Central memory CD8-positive, alpha-beta T cell (primary cell): ENCODE data around the gene VAV1.
A peak's percentile ranks its signal among the peaks of the same experiment; 100 is the strongest.

Source experiments
- ATAC-seq: fragments of 150-1000 bp; cut with Tn5 transposase; replicated peaks from 2 replicates; pipeline ENCODE4 v1.10.0; 2022; ENCODE audit warnings: mild to moderate bottlenecking, moderate FRiP score, moderate number of reproducible peaks; ENCODE audit not compliant: poor library complexity, severe bottlenecking; ENCODE audit errors: extremely low read depth
- DNase-seq, 2 donors: peaks; one replicate each; pipeline ENCODE4 v3.0.0; 2021; ENCODE audit warnings: low spot score in 2 of 2
- H3K27ac Mint-ChIP-seq: one replicate; pipeline ENCODE4 v1.8.0; 2022; ENCODE audit warnings: low read depth, mild to moderate bottlenecking, moderate library complexity, mixed read lengths
- H3K27me3 Mint-ChIP-seq: one replicate; pipeline ENCODE4 v1.8.0; 2022; ENCODE audit warnings: mixed read lengths
- H3K36me3 Mint-ChIP-seq: one replicate; pipeline ENCODE4 v1.8.0; 2022; ENCODE audit warnings: mild to moderate bottlenecking, moderate library complexity, mixed read lengths; ENCODE audit not compliant: insufficient read depth
- H3K4me1 Mint-ChIP-seq: one replicate; pipeline ENCODE4 v1.8.0; 2022; ENCODE audit warnings: mixed read lengths
- H3K4me3 Mint-ChIP-seq: one replicate; pipeline ENCODE4 v1.8.0; 2022; ENCODE audit warnings: mild to moderate bottlenecking, moderate library complexity, mixed read lengths
- H3K9me3 Mint-ChIP-seq: one replicate; pipeline ENCODE4 v1.8.0; 2022; ENCODE audit warnings: mixed read lengths

The VAV1 gene

GRCh38 chr19:6808494-6808893 lies 36.0 kb downstream of the VAV1 start:
- Mint-ChIP-seq H3K9me3 (no peaks in the 10 kb centered on the region), H3K4me1 (peaks cover 63% of the 10 kb centered on the region), H3K4me3 (no peak overlapping the region), H3K27me3 (no peaks in the 10 kb centered on the region), H3K27ac (no peak overlapping the region), H3K36me3 (peaks cover 12% of the 10 kb centered on the region)
- no peak for ATAC-seq
- DNase-seq = no peak

- H3K27ac Mint-ChIP-seq = peak overlapping the region; percentile 8
- peaks cover 61% of the 10 kb centered on the region for H3K4me1 Mint-ChIP-seq
- ATAC-seq (no peak), DNase-seq (no peak)
- H3K27me3 Mint-ChIP-seq = no peaks in the 10 kb centered on the region
- peaks cover 12% of the 10 kb centered on the region for H3K36me3 Mint-ChIP-seq
- peak overlapping the region; percentile 8 for H3K4me3 Mint-ChIP-seq
- H3K9me3 Mint-ChIP-seq = no peaks in the 10 kb centered on the region
These were observed 36.8 kb downstream of the VAV1 start for GRCh38 chr19:6809262-6809661.

GRCh38 chr19:6811378-6811777 lies 38.9 kb downstream of the VAV1 start:
- H3K27ac Mint-ChIP-seq = no peak overlapping the region

GRCh38 chr19:6811906-6812305 lies 39.4 kb downstream of the VAV1 start:
- Mint-ChIP-seq H3K4me3 (no peak overlapping the region), H3K9me3 (no peaks in the 10 kb centered on the region), H3K27ac (peak overlapping the region; percentile 71), H3K27me3 (no peaks in the 10 kb centered on the region), H3K4me1 (peaks cover 57% of the 10 kb centered on the region), H3K36me3 (peaks cover 14% of the 10 kb centered on the region)
- ATAC-seq = no peak
- DNase-seq = no peak

More at GRCh38 chr19:6811378-6811777, 38.9 kb downstream of the VAV1 start:
- no peaks in the 10 kb centered on the region for H3K9me3 Mint-ChIP-seq
- ATAC-seq (no peak), DNase-seq (no peak)
- H3K4me1 Mint-ChIP-seq = peaks cover 60% of the 10 kb centered on the region
- no peak overlapping the region for H3K4me3 Mint-ChIP-seq
- peaks cover 13% of the 10 kb centered on the region for H3K36me3 Mint-ChIP-seq
- H3K27me3 Mint-ChIP-seq = no peaks in the 10 kb centered on the region

- peaks cover 58% of the 10 kb centered on the region for H3K4me1 Mint-ChIP-seq
- H3K4me3 Mint-ChIP-seq = no peak overlapping the region
- no peaks in the 10 kb centered on the region for H3K27me3 Mint-ChIP-seq
- DNase-seq = no peak
- H3K36me3 Mint-ChIP-seq = peaks cover 12% of the 10 kb centered on the region
- peak overlapping the region; percentile 71 for H3K27ac Mint-ChIP-seq
- no peaks in the 10 kb centered on the region for H3K9me3 Mint-ChIP-seq
- no peak for ATAC-seq
These were observed 40.1 kb downstream of the VAV1 start for GRCh38 chr19:6812612-6813011.

- DNase-seq = no peak
- H3K36me3 Mint-ChIP-seq = peaks cover 12% of the 10 kb centered on the region
- no peak overlapping the region for H3K4me3 Mint-ChIP-seq
These were observed 41.2 kb downstream of the VAV1 start for GRCh38 chr19:6813659-6814058.

GRCh38 chr19:6817179-6817578 lies 44.7 kb downstream of the VAV1 start:
- DNase-seq (no peak), ATAC-seq (no peak)
- no peak overlapping the region for H3K4me3 Mint-ChIP-seq
- H3K9me3 Mint-ChIP-seq = peaks cover 5% of the 10 kb centered on the region
- H3K27me3 Mint-ChIP-seq = no peaks in the 10 kb centered on the region
- no peak overlapping the region for H3K27ac Mint-ChIP-seq
- H3K4me1 Mint-ChIP-seq = peaks cover 35% of the 10 kb centered on the region
- peaks cover 20% of the 10 kb centered on the region for H3K36me3 Mint-ChIP-seq

More at GRCh38 chr19:6813659-6814058, 41.2 kb downstream of the VAV1 start:
- H3K9me3 Mint-ChIP-seq = no peaks in the 10 kb centered on the region
- peak overlapping the region; percentile 71 for H3K27ac Mint-ChIP-seq
- no peak for ATAC-seq
- H3K27me3 Mint-ChIP-seq = no peaks in the 10 kb centered on the region
- H3K4me1 Mint-ChIP-seq = peaks cover 61% of the 10 kb centered on the region

GRCh38 chr19:6818246-6818645 lies 45.7 kb downstream of the VAV1 start:
- peak overlapping the region; percentile 33 for H3K27ac Mint-ChIP-seq
- peaks cover 29% of the 10 kb centered on the region for H3K4me1 Mint-ChIP-seq
- peaks cover 5% of the 10 kb centered on the region for H3K9me3 Mint-ChIP-seq
- ATAC-seq (no peak), DNase-seq (no peak)
- H3K27me3 Mint-ChIP-seq = no peaks in the 10 kb centered on the region
- peaks cover 17% of the 10 kb centered on the region for H3K36me3 Mint-ChIP-seq
- no peak overlapping the region for H3K4me3 Mint-ChIP-seq

GRCh38 chr19:6819323-6819722 lies 46.8 kb downstream of the VAV1 start:
- Mint-ChIP-seq H3K9me3 (peaks cover 5% of the 10 kb centered on the region), H3K27me3 (no peaks in the 10 kb centered on the region), H3K36me3 (peaks cover 25% of the 10 kb centered on the region), H3K27ac (no peak overlapping the region), H3K4me1 (peaks cover 35% of the 10 kb centered on the region), H3K4me3 (no peak overlapping the region)
- DNase-seq (no peak), ATAC-seq (no peak)

- Mint-ChIP-seq H3K4me3 (no peak overlapping the region), H3K36me3 (peaks cover 34% of the 10 kb centered on the region), H3K27ac (no peak overlapping the region), H3K4me1 (peaks cover 30% of the 10 kb centered on the region), H3K9me3 (peaks cover 5% of the 10 kb centered on the region), H3K27me3 (no peaks in the 10 kb centered on the region)
- ATAC-seq = no peak
- no peak for DNase-seq
These were observed 47.7 kb downstream of the VAV1 start for GRCh38 chr19:6820237-6820636.

GRCh38 chr19:6821639-6822310 lies 49.3 kb downstream of the VAV1 start:
- H3K36me3 Mint-ChIP-seq = peaks cover 37% of the 10 kb centered on the region
- no peaks in the 10 kb centered on the region for H3K27me3 Mint-ChIP-seq
- peaks cover 24% of the 10 kb centered on the region for H3K4me1 Mint-ChIP-seq
- peaks cover 5% of the 10 kb centered on the region for H3K9me3 Mint-ChIP-seq
- H3K27ac Mint-ChIP-seq = no peak overlapping the region
- DNase-seq = no peak
- no peak for ATAC-seq
- no peak overlapping the region for H3K4me3 Mint-ChIP-seq

GRCh38 chr19:6822311-6822670 lies 49.8 kb downstream of the VAV1 start:
- Mint-ChIP-seq H3K4me3 (no peak overlapping the region), H3K27ac (no peak overlapping the region), H3K9me3 (peaks cover 5% of the 10 kb centered on the region), H3K4me1 (peaks cover 22% of the 10 kb centered on the region), H3K27me3 (no peaks in the 10 kb centered on the region), H3K36me3 (peaks cover 42% of the 10 kb centered on the region)
- DNase-seq (no peak), ATAC-seq (no peak)

- H3K4me3 Mint-ChIP-seq = no peak overlapping the region
- H3K4me1 Mint-ChIP-seq = peaks cover 11% of the 10 kb centered on the region
- peaks cover 59% of the 10 kb centered on the region for H3K36me3 Mint-ChIP-seq
- H3K9me3 Mint-ChIP-seq = no peaks in the 10 kb centered on the region
- peak overlapping the region; percentile 76 for H3K27ac Mint-ChIP-seq
- ATAC-seq = no peak
- no peak for DNase-seq
- H3K27me3 Mint-ChIP-seq = no peaks in the 10 kb centered on the region
These were observed 52.7 kb downstream of the VAV1 start for GRCh38 chr19:6825076-6825774.
